NB4 (cell line): Measurements from ENCODE around the gene RDX.

Source experiments
- DNase-seq: peaks from one replicate; pipeline ENCODE4 v3.0.0; 2010; ENCODE audit warnings: low read depth
- H3K4me3 ChIP-seq: one replicate; pipeline ENCODE4 v1.5.1; 2011; ENCODE audit warnings: mild to moderate bottlenecking, low read depth, low read length, moderate library complexity
- MYC ChIP-seq: IDR thresholded peaks from 2 replicates; pipeline ENCODE4 v1.6.1; 2011; ENCODE audit warnings: low read depth, low read length
- POLR2A ChIP-seq: IDR thresholded peaks from 2 replicates; pipeline ENCODE4 v1.6.1; 2011; ENCODE audit warnings: mild to moderate bottlenecking; ENCODE audit not compliant: insufficient read length; ENCODE audit errors: extremely low read depth
- TF ChIP-seq, protein P1 (sequence below): IDR thresholded peaks from one replicate; pipeline ENCODE4 v1.5.1; 2012; ENCODE audit warnings: low read depth, low read length
- TF ChIP-seq, protein P2 (sequence below): IDR thresholded peaks from 2 replicates; pipeline ENCODE4 v1.6.1; 2011; ENCODE audit warnings: low read depth, low read length

The RDX gene

DNA sequence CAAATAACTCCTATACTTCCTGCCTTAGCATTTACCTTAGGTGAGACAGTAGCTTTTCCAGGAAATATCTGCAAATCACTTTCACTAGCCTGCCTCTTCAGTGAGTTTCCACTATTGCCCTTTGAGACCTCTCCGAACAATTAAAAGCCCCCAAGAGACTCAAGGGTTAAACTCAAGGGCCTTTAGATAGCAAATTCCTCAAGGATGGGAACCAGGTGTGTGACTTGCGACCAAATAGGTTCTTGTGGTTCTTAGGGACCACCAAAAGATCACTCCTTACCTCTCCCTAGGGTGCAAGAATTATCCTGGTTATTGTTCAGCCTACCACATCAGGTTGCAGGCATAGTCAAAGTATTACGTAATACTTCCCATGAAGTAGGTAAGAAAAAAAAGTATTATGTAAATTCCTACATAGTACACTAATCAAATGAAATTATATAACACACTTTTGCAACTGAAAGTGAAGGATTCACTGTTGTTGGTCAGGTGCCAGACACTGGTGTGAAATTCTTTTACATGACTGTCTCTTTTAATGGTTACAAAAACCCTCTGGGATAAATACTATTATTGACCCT lies 1.4 kb upstream of the RDX start:
- no peak overlapping the region for H3K4me3 ChIP-seq
- TF ChIP-seq MYC (no peak), POLR2A (no peak)
- TF ChIP-seq, protein P1, sequence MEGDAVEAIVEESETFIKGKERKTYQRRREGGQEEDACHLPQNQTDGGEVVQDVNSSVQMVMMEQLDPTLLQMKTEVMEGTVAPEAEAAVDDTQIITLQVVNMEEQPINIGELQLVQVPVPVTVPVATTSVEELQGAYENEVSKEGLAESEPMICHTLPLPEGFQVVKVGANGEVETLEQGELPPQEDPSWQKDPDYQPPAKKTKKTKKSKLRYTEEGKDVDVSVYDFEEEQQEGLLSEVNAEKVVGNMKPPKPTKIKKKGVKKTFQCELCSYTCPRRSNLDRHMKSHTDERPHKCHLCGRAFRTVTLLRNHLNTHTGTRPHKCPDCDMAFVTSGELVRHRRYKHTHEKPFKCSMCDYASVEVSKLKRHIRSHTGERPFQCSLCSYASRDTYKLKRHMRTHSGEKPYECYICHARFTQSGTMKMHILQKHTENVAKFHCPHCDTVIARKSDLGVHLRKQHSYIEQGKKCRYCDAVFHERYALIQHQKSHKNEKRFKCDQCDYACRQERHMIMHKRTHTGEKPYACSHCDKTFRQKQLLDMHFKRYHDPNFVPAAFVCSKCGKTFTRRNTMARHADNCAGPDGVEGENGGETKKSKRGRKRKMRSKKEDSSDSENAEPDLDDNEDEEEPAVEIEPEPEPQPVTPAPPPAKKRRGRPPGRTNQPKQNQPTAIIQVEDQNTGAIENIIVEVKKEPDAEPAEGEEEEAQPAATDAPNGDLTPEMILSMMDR: no peak
- TF ChIP-seq, protein P2, sequence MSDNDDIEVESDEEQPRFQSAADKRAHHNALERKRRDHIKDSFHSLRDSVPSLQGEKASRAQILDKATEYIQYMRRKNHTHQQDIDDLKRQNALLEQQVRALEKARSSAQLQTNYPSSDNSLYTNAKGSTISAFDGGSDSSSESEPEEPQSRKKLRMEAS: no peak
- peak; percentile 15 for DNase-seq

DNA sequence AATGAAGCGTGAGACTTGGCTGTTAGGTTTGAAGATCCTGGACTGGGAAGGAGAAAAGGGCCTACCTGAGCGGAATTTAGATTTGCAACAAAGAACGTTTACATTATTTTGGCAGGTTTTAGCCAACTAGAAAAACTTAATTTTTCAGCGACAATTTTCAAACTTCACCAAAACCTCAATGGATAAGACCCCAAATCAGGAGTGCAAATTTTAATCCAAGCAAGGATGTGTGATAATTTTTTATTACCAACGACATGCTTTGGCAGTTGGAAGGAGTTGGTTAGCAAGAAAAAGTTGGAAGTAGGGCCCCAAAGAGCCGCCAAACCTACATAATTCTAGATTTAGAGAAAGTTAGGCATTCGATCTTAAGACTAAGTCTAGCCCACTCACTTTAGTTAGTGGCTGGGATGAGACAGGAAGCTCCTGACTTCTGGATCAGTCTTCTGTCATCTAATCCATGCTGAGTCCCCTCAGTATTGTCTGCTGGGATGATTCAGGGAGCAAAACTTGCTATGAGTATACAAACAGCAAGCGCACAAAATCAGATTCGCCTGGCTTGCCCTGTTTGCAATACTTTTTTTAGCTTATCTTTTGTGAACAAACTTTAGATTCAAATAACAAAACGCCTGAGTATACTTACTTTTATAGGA lies 787 bp upstream of the RDX start:
- peak overlapping the region; percentile 46 for H3K4me3 ChIP-seq
- TF ChIP-seq, protein P2: no peak
- TF ChIP-seq POLR2A (no peak), MYC (no peak)
- TF ChIP-seq, protein P1: no peak
- DNase-seq: peak; percentile 7

DNA sequence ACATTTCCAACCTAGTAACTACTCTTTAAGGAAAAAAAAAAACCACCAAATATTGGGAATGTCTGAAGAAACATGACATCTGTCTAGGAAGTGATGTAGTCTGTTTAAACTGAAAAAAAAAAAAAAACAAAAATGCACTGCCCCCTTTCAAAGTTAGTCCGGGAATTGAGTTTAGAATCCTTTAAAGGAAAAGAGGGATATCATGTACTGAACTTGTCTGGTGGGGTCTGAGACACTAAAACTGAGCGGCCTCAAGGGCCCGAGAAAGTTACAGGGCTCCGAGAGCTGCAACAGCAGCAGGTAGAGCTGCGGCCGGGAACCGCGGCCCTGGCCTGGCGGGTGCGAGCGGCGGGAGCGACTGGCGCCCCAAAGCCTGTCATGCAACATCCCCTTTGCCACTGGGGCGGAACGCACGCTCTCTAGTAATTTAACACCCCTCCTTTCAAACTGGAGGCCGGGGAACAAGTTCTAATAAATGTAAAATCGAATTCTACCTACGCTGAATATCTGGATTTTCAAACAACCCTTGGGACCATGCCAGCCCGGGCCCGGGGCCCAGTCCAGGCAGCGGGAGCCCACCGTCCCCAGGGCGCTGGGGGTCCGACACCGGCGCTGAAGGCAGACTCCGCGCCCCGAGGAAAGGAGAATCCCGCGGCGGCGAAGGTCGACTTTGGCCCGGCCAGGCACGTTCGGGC lies 736 bp downstream of the RDX start:
- TF ChIP-seq, protein P1: no peak
- TF ChIP-seq, protein P2: peak; percentile 11; the same call in 1 of the 2 replicates
- TF ChIP-seq MYC: peak; percentile 36; the same call in 1 of the 2 replicates
- TF ChIP-seq POLR2A: no peak
- peak; percentile 83 for DNase-seq

DNA sequence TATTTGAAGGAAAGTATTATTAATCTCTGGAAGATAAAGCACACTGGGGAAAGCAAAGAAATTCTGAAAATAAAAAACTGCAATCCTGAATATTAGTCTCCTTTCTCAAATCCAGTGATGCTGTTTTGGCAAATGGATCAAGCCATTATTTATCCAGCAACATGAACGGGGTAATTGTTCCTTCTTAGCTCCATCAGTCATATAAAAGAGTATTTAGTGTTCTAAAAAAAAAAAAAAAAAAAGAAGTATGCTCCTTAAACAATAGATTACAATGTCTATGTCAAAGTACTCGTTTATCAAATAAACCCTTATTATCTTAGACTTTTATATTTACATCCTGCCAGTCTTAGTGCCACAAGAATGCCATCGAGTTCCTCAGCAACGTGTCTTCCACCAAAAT lies 1.3 kb downstream of the RDX start:
- no peak for DNase-seq
- peak overlapping the region; percentile 78 for H3K4me3 ChIP-seq
- TF ChIP-seq, protein P1: no peak
- no peak for TF ChIP-seq POLR2A
- TF ChIP-seq MYC: no peak
- TF ChIP-seq, protein P2: no peak

More for the DNA sequence above, 736 bp downstream of the RDX start:
- H3K4me3 ChIP-seq: peak overlapping the region; percentile 78

DNA sequence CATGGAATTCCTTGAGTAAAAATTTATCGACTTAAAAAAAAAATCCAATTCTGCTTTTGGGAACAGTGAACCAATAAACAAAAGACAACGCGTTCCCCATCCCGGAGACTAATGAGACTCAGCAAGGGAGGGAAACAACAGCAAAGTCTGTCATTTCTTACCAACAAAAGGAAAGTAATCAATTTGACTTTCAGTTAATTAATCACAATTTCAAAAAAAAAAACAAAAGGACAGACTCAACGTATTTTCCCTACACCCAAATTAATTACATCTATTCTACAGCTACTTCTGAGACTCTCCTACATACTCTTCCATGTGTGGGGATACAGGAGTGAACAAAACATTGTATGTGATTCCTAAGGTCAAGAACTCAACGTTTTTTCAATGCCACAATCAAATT lies 1.9 kb downstream of the RDX start:
- no peak for TF ChIP-seq MYC
- TF ChIP-seq, protein P1: no peak
- DNase-seq: no peak
- H3K4me3 ChIP-seq: peak overlapping the region; percentile 78
